ENCODE measurements around the gene NLGN1.
A peak's percentile ranks its signal among the peaks of the same experiment; 100 is the strongest.

Gene NLGN1

GRCh38 chr3:174285242-174285864, 887.8 kb downstream of the NLGN1 start:
- no peak for DNase-seq (ENCODE audit: low spot score)

GRCh38 chr3:174287705-174288104, 890.2 kb downstream of the NLGN1 start:
- DNase-seq (ENCODE audit: low spot score): no peak

- DNase-seq (ENCODE audit: low spot score): no peak
Observed at GRCh38 chr3:174294616-174295015, 897.1 kb downstream of the NLGN1 start.

GRCh38 chr3:174295306-174296092, 898.0 kb downstream of the NLGN1 start:
- DNase-seq (ENCODE audit: low spot score): no peak

GRCh38 chr3:174302746-174303315, 905.3 kb downstream of the NLGN1 start:
- no peak for DNase-seq (ENCODE audit: low spot score)

GRCh38 chr3:174303907-174304560, 906.5 kb downstream of the NLGN1 start:
- DNase-seq (ENCODE audit: low spot score): peak; percentile 11

- DNase-seq (ENCODE audit: low spot score): no peak
Observed at GRCh38 chr3:174308736-174309135, 911.2 kb downstream of the NLGN1 start.

- no peak for DNase-seq (ENCODE audit: low spot score)
Observed at GRCh38 chr3:174310475-174310983, 913.0 kb downstream of the NLGN1 start.

- no peak for DNase-seq (ENCODE audit: low spot score)
Observed at GRCh38 chr3:174315225-174315624, 917.7 kb downstream of the NLGN1 start.

GRCh38 chr3:174317005-174317404, 919.5 kb downstream of the NLGN1 start:
- DNase-seq (ENCODE audit: low spot score): no peak

- no peak for DNase-seq (ENCODE audit: low spot score)
Observed at GRCh38 chr3:174318181-174318580, 920.6 kb downstream of the NLGN1 start.

- DNase-seq (ENCODE audit: low spot score): no peak
Observed at GRCh38 chr3:174321548-174321947, 924.0 kb downstream of the NLGN1 start.

- DNase-seq (ENCODE audit: low spot score): no peak
Observed at GRCh38 chr3:174322789-174323188, 925.2 kb downstream of the NLGN1 start.

GRCh38 chr3:174325171-174325570, 927.6 kb downstream of the NLGN1 start:
- no peak for DNase-seq (ENCODE audit: low spot score)

- DNase-seq (ENCODE audit: low spot score): no peak
Observed at GRCh38 chr3:174325834-174326700, 928.5 kb downstream of the NLGN1 start.

GRCh38 chr3:174329321-174329720, 931.8 kb downstream of the NLGN1 start:
- DNase-seq (ENCODE audit: low spot score): no peak

GRCh38 chr3:174330303-174330702, 932.8 kb downstream of the NLGN1 start:
- no peak for DNase-seq (ENCODE audit: low spot score)

GRCh38 chr3:174331095-174331800, 933.7 kb downstream of the NLGN1 start:
- DNase-seq (ENCODE audit: low spot score): no peak

- no peak for DNase-seq (ENCODE audit: low spot score)
Observed at GRCh38 chr3:174332391-174332790, 934.8 kb downstream of the NLGN1 start.

GRCh38 chr3:174333640-174334039, 936.1 kb downstream of the NLGN1 start:
- DNase-seq (ENCODE audit: low spot score): no peak

GRCh38 chr3:174334111-174334510, 936.6 kb downstream of the NLGN1 start:
- no peak for DNase-seq (ENCODE audit: low spot score)
